Nucleus accumbens (tissue), 56 donors: Measurements from ENCODE around the gene CACUL1.
"Not testable (repeated sequence)": the region's sequence is repeated elsewhere in the genome, so short reads cannot be mapped to it uniquely, and the experiment has no call there.

Experiments
- DNase-seq, 56 donors: peaks; one replicate each; lab custom pipeline; 2025; lab: John Stamatoyannopoulos, UW

Gene CACUL1

GRCh38 chr10:118769898-118770600, 15.3 kb upstream of the CACUL1 start:
- DNase-seq, result no peak

GRCh38 chr10:118768041-118768919, 13.5 kb upstream of the CACUL1 start:
- DNase-seq, result no peak

GRCh38 chr10:118767297-118768040, 12.7 kb upstream of the CACUL1 start:
- no peak for DNase-seq

GRCh38 chr10:118764195-118764594, 9.4 kb upstream of the CACUL1 start:
- DNase-seq, result no peak

- no peak for DNase-seq
Observed at GRCh38 chr10:118763202-118763988, 8.6 kb upstream of the CACUL1 start.

- DNase-seq, result no peak
Observed at GRCh38 chr10:118760265-118760664, 5.5 kb upstream of the CACUL1 start.

GRCh38 chr10:118758449-118758848, 3.7 kb upstream of the CACUL1 start:
- DNase-seq, result no peak

- DNase-seq, result peak in 27 of 56 donors; percentile 3 to 60 (median 29)
Observed at GRCh38 chr10:118754229-118754555, 578 bp downstream of the CACUL1 start.

- DNase-seq, result peak in 1 of 56 donors; percentile 40
Observed at GRCh38 chr10:118753331-118754228, 1.2 kb downstream of the CACUL1 start.

GRCh38 chr10:118752409-118752808, 2.4 kb downstream of the CACUL1 start:
- DNase-seq, result no peak

GRCh38 chr10:118751265-118751664, 3.5 kb downstream of the CACUL1 start:
- no peak for DNase-seq

GRCh38 chr10:118748041-118748440, 6.7 kb downstream of the CACUL1 start:
- no peak for DNase-seq

GRCh38 chr10:118746246-118746645, 8.5 kb downstream of the CACUL1 start:
- DNase-seq, result no peak

GRCh38 chr10:118745056-118745455, 9.7 kb downstream of the CACUL1 start:
- no peak for DNase-seq

- DNase-seq, result not testable (repeated sequence)
Observed at GRCh38 chr10:118744346-118744918, 10.3 kb downstream of the CACUL1 start.

GRCh38 chr10:118742782-118743181, 12.0 kb downstream of the CACUL1 start:
- no peak for DNase-seq

- DNase-seq, result no peak
Observed at GRCh38 chr10:118742032-118742431, 12.7 kb downstream of the CACUL1 start.

GRCh38 chr10:118738406-118738805, 16.4 kb downstream of the CACUL1 start:
- no peak for DNase-seq
